C4-2B (cell line): Measurements from ENCODE around the gene KCNH8.

ENCODE experiments used
- CTCF ChIP-seq: fragments of 450-650 bp; conservative IDR thresholded peaks from 2 replicates; pipeline ENCODE4 v1.5.1; 2017; ENCODE audit warnings: mild to moderate bottlenecking
- ZFX ChIP-seq: fragments of 450-650 bp; IDR thresholded peaks from 2 replicates; pipeline ENCODE4 v1.6.1; 2017

- TF ChIP-seq CTCF = no peak
- TF ChIP-seq ZFX = no peak
Measured at GRCh38 chr3:19488939-19489338, 340.6 kb downstream of the KCNH8 start.
